ENCODE results near the gene GMDS. TPM values are rescaled to one million over a fixed set of nuclear protein-coding genes. Genes with fewer than 3 reads are reported as not detected.

The GMDS gene
- 23.5 TPM in 2 replicates for total RNA-seq
- polyA plus RNA-seq, result 9.8 and 10.5 TPM in 2 replicates
- polyA plus RNA-seq (2011; cell fraction: cytosol; rRNA removed), result 16.1 and 17.1 TPM in 2 replicates
- polyA plus RNA-seq (2011; cell fraction: nucleus; rRNA removed), result 10.5 and 13.9 TPM in 2 replicates
- polyA plus RNA-seq (2012), result 18.7 and 20.6 TPM in 2 replicates
- 11.4 and 11.9 TPM in 2 replicates for polyA minus RNA-seq
- polyA minus RNA-seq (2011; cell fraction: cytosol; rRNA and poly(A)+ RNA removed), result 9.5 TPM
- polyA minus RNA-seq (2011; cell fraction: nucleus; rRNA and poly(A)+ RNA removed), result 21.8 and 31.4 TPM in 2 replicates
- Bru-seq, nascent RNA, result percentile 65 among the genes with signal in this experiment
- BruChase-seq, experiment 1, labeled RNA remaining after a 6-hour chase, result percentile 49 among the genes with signal in this experiment
- percentile 60 among the genes with signal in this experiment for BruChase-seq, experiment 2, labeled RNA remaining after a 2-hour chase
- long read RNA-seq, transcript GMDS-202 (11 exons, 1,752 nt), result major isoform, 40 of 70 reads
- long read RNA-seq, partial matches to known transcripts, result 7 of 70 reads
- long read RNA-seq, other reads (novel, unspliced or antisense), result 21 of 70 reads

DNA sequence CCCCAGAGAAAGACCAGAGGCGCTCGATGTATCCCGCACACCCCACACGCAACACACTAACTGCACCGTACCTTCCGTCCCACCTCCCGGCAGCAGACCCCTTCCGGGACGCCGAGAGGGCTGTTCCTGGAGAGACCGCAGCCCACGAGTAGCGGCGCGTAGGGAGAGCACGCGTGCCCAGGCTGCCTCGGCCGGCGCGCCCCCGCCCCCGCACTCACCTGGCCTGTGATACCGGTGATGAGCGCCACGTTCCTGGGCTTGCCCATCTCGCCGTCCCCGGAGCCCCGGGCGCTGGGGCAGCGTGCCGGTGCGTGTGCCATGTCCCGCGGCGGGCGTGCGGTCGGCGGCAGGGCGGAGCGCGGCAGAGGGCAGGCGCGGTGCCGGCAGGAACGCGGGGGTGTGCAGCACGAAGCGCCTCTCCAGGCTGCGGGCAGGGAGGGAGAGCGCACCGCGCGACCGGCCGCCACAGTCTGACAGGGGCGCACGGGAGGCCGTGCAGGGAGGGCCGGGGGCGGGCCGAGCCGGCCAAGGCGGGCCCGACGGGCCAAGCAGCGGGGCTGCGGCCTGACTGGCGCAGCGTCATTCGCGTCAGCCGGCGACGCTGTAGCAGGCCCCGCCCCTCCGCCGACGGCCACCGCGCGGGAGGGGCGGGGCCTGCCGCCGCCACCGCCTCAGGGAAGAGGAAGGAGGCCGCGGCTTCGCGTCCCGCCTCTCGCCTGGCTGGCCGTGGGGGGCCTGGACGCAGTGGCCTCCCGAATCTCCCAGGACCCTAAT is at the start of gene GMDS:
Gene GMDS, minus strand, starts transcription at position 503 of the 774 bp plus-strand sequence.
- CTCF ChIA-PET, result interaction anchor here (1.3 kb wide), 1 partner anchor 109 kb away, joined by 5 read pairs; no protein-coding TSS in a partner anchor
- peak; percentile 85 for TF ChIP-seq POLR2AphosphoS5 (IDR thresholded peaks at IDR 0.05; ENCODE audit: insufficient read depth, low read depth, low read length)
- TF ChIP-seq MYC (IDR thresholded peaks at IDR 0.05; ENCODE audit: low read depth, low read length), result no peak
- TF ChIP-seq JUN (IDR thresholded peaks at IDR 0.05; ENCODE audit: borderline replicate concordance, insufficient read depth, insufficient read length, low read depth), result no peak
- TF ChIP-seq, protein P1, sequence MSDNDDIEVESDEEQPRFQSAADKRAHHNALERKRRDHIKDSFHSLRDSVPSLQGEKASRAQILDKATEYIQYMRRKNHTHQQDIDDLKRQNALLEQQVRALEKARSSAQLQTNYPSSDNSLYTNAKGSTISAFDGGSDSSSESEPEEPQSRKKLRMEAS (IDR thresholded peaks at IDR 0.05; ENCODE audit: insufficient read depth, insufficient read length), result no peak
- TF ChIP-seq POLR2A (IDR thresholded peaks at IDR 0.05; ENCODE audit: low read depth, low read length), result peak; percentile 87
- TF ChIP-seq, protein P2, sequence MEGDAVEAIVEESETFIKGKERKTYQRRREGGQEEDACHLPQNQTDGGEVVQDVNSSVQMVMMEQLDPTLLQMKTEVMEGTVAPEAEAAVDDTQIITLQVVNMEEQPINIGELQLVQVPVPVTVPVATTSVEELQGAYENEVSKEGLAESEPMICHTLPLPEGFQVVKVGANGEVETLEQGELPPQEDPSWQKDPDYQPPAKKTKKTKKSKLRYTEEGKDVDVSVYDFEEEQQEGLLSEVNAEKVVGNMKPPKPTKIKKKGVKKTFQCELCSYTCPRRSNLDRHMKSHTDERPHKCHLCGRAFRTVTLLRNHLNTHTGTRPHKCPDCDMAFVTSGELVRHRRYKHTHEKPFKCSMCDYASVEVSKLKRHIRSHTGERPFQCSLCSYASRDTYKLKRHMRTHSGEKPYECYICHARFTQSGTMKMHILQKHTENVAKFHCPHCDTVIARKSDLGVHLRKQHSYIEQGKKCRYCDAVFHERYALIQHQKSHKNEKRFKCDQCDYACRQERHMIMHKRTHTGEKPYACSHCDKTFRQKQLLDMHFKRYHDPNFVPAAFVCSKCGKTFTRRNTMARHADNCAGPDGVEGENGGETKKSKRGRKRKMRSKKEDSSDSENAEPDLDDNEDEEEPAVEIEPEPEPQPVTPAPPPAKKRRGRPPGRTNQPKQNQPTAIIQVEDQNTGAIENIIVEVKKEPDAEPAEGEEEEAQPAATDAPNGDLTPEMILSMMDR (IDR thresholded peaks at IDR 0.05; ENCODE audit: extremely low read depth in 1 of 2, insufficient read depth in 1 of 2, low read depth in 1 of 2, low read length in 2 of 2), result no peak
- no peak for TF ChIP-seq GATA2 (IDR thresholded peaks at IDR 0.05; ENCODE audit: insufficient read depth, insufficient read length, low read depth, low read length)
- dilution Hi-C loops (cut with MboI; ENCODE audit: extremely low pct_ligation_motif_present, low sequenced_read_pairs), result no loop called here
- H3K27ac ChIP-seq (ENCODE audit: insufficient read depth, low read depth, low read length), result peak within 1 kb of the TSS; percentile 67
- no peaks in the 10 kb centered on the region for H3K27me3 ChIP-seq (ENCODE audit: control insufficient read depth in 2 of 2, insufficient read depth in 2 of 2, low read length in 2 of 2)
- DNase-seq (ENCODE audit: low read depth, low spot score), result peak; percentile 90
- H4K20me1 ChIP-seq (replicated peaks; ENCODE audit: control insufficient read depth, extremely low read depth, insufficient read depth, low read length), result no peaks in the 10 kb centered on the region
- H3K79me2 ChIP-seq (ENCODE audit: control insufficient read depth, insufficient read depth, low read length), result no peaks in the 10 kb centered on the region
- H3K36me3 ChIP-seq (ENCODE audit: control insufficient read depth in 2 of 2, extremely low read depth in 1 of 2, insufficient read depth in 2 of 2, low read length in 2 of 2), result no peaks in the 10 kb centered on the region
- H3K4me3 ChIP-seq (replicated peaks in 1 of 3; ENCODE audit: insufficient read depth in 1 of 3, low read depth in 1 of 3, low read length in 3 of 3), result peak within 1 kb of the TSS; percentile 23 to 91 (median 70)
- peak; percentile 81 for FAIRE-seq
- intact Hi-C loops (cut with micrococcal nuclease), result loop anchor here (1.0 to 10.0 kb wide), 7 partner anchors 8 to 634 kb away; no protein-coding TSS in a partner anchor
- no peaks in the 10 kb centered on the region for H3K9me3 ChIP-seq (replicated peaks; ENCODE audit: control insufficient read depth, insufficient read depth, low read length)
- no peaks in the 10 kb centered on the region for H3K9me1 ChIP-seq (replicated peaks; ENCODE audit: control insufficient read depth, extremely low read depth, insufficient read depth, low read length)
- peak within 1 kb of the TSS; percentile 83 for H3K4me2 ChIP-seq (ENCODE audit: insufficient read depth, low read length)
- peak within 1 kb of the TSS; percentile 89 for H2AFZ ChIP-seq (ENCODE audit: low read depth, low read length)
- POLR2A ChIA-PET, result no interaction called here
- peak within 1 kb of the TSS; percentile 88 for H3K9ac ChIP-seq (replicated peaks; ENCODE audit: extremely low read depth, insufficient read depth, low read length)
- peaks cover 10% of the 10 kb centered on the region for H3K4me1 ChIP-seq (ENCODE audit: control insufficient read depth, extremely low read depth, insufficient read depth, low read length)
- BruUV-seq (replicated peaks), result no TSS peak

Data from endothelial cell of umbilical vein (primary cell).